ENCODE measurements around the gene OR2A14. TPM values are rescaled to one million over a fixed set of nuclear protein-coding genes. Genes with fewer than 3 reads are reported as not detected.

OR2A14 gene, protein sequence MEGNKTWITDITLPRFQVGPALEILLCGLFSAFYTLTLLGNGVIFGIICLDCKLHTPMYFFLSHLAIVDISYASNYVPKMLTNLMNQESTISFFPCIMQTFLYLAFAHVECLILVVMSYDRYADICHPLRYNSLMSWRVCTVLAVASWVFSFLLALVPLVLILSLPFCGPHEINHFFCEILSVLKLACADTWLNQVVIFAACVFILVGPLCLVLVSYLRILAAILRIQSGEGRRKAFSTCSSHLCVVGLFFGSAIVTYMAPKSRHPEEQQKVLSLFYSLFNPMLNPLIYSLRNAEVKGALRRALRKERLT
- total RNA-seq, result not detected
- not detected for polyA plus RNA-seq
- long read RNA-seq, donor 1, result 0 reads
- long read RNA-seq, donor 2, result 0 reads
- long read RNA-seq, donor 3, result 0 reads
- long read RNA-seq, donor 4, result 0 reads
- long read RNA-seq, donor 5, result 0 reads
- long read RNA-seq, donor 6, result 0 reads
- long read RNA-seq, donor 7, result 0 reads
- long read RNA-seq, donor 8, result 0 reads
- long read RNA-seq, donor 9, result 0 reads
- long read RNA-seq, donor 10, result 0 reads

DNA sequence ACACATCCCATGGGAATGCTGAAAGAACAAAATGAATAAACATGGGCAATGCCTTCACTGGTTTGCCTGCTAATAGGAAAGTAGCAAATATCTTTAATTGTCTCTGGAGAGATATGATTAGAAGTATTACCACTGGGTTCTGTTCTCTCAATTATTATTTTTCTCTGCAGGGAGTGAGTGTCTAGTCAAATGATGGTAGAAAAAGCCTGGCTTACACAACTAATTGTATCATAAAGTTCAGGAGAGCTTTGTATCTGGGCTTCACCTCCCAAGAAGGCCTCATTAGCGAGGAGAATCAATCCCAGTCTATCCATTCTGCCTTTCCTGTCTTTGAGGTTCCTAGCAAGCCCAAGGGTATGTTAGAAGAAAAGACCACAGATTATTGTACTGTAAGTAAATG lies at the start of gene OR2A14:
TSS of gene OR2A14 (plus strand) at position 301 of the 400 bp plus-strand sequence. CDS start 5,937 bp downstream, outside the sequence.
- TF ChIP-seq, protein P1, sequence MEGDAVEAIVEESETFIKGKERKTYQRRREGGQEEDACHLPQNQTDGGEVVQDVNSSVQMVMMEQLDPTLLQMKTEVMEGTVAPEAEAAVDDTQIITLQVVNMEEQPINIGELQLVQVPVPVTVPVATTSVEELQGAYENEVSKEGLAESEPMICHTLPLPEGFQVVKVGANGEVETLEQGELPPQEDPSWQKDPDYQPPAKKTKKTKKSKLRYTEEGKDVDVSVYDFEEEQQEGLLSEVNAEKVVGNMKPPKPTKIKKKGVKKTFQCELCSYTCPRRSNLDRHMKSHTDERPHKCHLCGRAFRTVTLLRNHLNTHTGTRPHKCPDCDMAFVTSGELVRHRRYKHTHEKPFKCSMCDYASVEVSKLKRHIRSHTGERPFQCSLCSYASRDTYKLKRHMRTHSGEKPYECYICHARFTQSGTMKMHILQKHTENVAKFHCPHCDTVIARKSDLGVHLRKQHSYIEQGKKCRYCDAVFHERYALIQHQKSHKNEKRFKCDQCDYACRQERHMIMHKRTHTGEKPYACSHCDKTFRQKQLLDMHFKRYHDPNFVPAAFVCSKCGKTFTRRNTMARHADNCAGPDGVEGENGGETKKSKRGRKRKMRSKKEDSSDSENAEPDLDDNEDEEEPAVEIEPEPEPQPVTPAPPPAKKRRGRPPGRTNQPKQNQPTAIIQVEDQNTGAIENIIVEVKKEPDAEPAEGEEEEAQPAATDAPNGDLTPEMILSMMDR (IDR thresholded peaks at IDR 0.05), result no peak
- no peak for TF ChIP-seq EP300 (IDR thresholded peaks at IDR 0.05)
- TF ChIP-seq POLR2AphosphoS5 (IDR thresholded peaks at IDR 0.05), result no peak
- TF ChIP-seq POLR2A (IDR thresholded peaks at IDR 0.05), result no peak
- intact Hi-C loops (cut with DNase I; ENCODE audit: low total_unique reads), result no loop called here
- no peak within 1 kb of the TSS for H3K4me3 ChIP-seq
- no peaks in the 10 kb centered on the region for H3K27me3 ChIP-seq
- H3K4me1 ChIP-seq, result no peaks in the 10 kb centered on the region
- no peaks in the 10 kb centered on the region for H3K9me3 ChIP-seq
- no peak within 1 kb of the TSS for H3K27ac ChIP-seq
- WGBS, 5 donors, result 81 to 97% (median 88%) methylated on average over 1 of the region's 1 CpG
- DNase-seq, result no peak
- no peaks in the 10 kb centered on the region for H3K36me3 ChIP-seq

DNA sequence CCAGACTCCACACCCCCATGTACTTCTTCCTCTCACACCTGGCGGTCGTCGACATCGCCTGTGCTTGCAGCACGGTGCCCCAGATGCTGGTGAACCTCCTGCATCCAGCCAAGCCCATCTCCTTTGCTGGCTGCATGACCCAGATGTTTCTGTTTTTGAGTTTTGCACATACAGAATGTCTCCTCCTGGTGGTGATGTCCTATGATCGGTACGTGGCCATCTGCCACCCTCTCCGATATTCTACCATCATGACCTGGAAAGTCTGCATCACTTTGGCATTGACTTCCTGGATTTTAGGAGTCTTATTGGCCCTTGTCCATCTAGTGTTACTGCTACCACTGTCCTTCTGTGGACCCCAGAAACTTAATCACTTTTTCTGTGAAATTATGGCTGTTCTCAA lies 48.6 kb upstream of the OR2A14 start:
- WGBS, 5 donors, result 87 to 93% (median 92%) methylated on average over 8 of the region's 8 CpGs
- no peaks in the 10 kb centered on the region for H3K4me1 ChIP-seq
- no peaks in the 10 kb centered on the region for H3K9me3 ChIP-seq
- no peak overlapping the region for H3K27ac ChIP-seq
- no peaks in the 10 kb centered on the region for H3K36me3 ChIP-seq
- intact Hi-C loops (cut with DNase I; ENCODE audit: low total_unique reads), result no loop called here
- no peak for DNase-seq
- no peak for TF ChIP-seq EP300 (IDR thresholded peaks at IDR 0.05)
- no peak for TF ChIP-seq POLR2A (IDR thresholded peaks at IDR 0.05)
- no peak for TF ChIP-seq POLR2AphosphoS5 (IDR thresholded peaks at IDR 0.05)
- TF ChIP-seq, protein P1 (IDR thresholded peaks at IDR 0.05), result no peak
- no peak overlapping the region for H3K4me3 ChIP-seq
- no peaks in the 10 kb centered on the region for H3K27me3 ChIP-seq

DNA sequence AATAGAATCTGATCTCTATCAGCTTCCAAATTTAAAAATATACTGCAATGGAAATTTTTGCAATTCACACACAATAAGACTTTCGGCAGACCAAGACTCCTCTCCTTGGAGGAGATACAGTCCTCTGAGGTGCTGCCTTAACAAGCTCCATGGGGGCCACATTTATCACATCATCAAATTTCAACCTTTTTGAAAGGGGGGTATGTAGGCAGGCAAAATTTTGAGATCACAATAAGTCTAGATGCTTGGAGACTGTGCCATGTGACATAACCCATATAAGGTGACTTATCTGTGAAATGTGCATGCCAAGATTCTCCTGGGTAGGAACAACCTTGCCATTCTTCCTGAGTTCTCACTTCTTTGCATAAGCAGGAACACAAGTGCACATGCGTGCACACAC lies 37.0 kb upstream of the OR2A14 start, which contains the start of gene OR2A12:
TSS of gene OR2A12 (plus strand) at position 301 of the 400 bp plus-strand sequence. CDS start 8,830 bp downstream, outside the sequence.
- WGBS, 5 donors, result 76 to 91% (median 83%) methylated on average over 2 of the region's 2 CpGs
- Histone ChIP-seq H3K27ac (no peak within 1 kb of the TSS), H3K9me3 (peaks cover 0 to 4% (median 2%) of the 10 kb centered on the region in 4 donors), H3K27me3 (no peaks in the 10 kb centered on the region), H3K4me3 (no peak within 1 kb of the TSS), H3K36me3 (no peaks in the 10 kb centered on the region), H3K4me1 (no peaks in the 10 kb centered on the region)
- intact Hi-C loops (cut with DNase I; ENCODE audit: low total_unique reads), result no loop called here
- DNase-seq, result no peak
- TF ChIP-seq POLR2AphosphoS5 (IDR thresholded peaks at IDR 0.05) (no peak), EP300 (IDR thresholded peaks at IDR 0.05) (no peak), POLR2A (IDR thresholded peaks at IDR 0.05) (no peak)
- TF ChIP-seq, protein P1 (IDR thresholded peaks at IDR 0.05), result no peak

DNA sequence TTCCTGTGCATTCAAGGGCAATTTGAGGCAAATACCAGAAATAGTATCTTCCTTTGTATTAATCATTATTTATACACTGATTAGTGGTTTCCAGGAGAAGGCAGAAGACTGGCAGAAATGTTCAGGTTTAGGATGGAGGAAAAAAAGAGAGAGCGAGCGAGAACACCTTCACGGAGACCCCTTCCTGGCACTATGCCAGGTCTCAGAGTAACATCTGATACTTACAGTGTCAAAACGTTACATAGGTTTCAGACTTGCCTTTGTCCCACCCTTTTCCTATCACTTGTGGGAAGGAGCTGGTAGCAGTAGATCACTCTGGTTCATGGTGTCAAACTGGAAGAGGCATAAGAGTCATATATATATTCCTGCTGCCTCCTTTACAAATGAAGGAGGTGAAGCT lies 36.2 kb upstream of the OR2A14 start:
- TF ChIP-seq, protein P1 (IDR thresholded peaks at IDR 0.05), result no peak
- TF ChIP-seq EP300 (IDR thresholded peaks at IDR 0.05) (no peak), POLR2AphosphoS5 (IDR thresholded peaks at IDR 0.05) (no peak), POLR2A (IDR thresholded peaks at IDR 0.05) (no peak)

More for the DNA sequence above, 36.2 kb upstream of the OR2A14 start:
- no peaks in the 10 kb centered on the region for H3K27me3 ChIP-seq
- no peak overlapping the region for H3K4me3 ChIP-seq
- H3K4me1 ChIP-seq, result no peaks in the 10 kb centered on the region
- WGBS, 5 donors, result 48 to 64% (median 62%) methylated on average over 4 of the region's 4 CpGs
- intact Hi-C loops (cut with DNase I; ENCODE audit: low total_unique reads), result no loop called here
- no peak overlapping the region for H3K27ac ChIP-seq
- peaks cover 0 to 6% (median 3%) of the 10 kb centered on the region in 4 donors for H3K9me3 ChIP-seq
- H3K36me3 ChIP-seq, result no peaks in the 10 kb centered on the region
- DNase-seq, result no peak

Measured in stomach (tissue), 19 donors.